IMR-90 (cell line): ENCODE data around the gene XPNPEP2.

Experiments used
- CEBPB ChIP-seq: IDR thresholded peaks from 2 replicates; pipeline ENCODE4 v1.6.1; 2012; ENCODE audit warnings: low read depth, low read length, improper control_type of control experiment
- CTCF ChIP-seq: conservative IDR thresholded peaks from 2 replicates; pipeline ENCODE4 v1.5.1; 2012; ENCODE audit warnings: mild to moderate bottlenecking, low read depth, low read length, improper control_type of control experiment
- ELK1 ChIP-seq: fragments of 150-350 bp; IDR thresholded peaks from 2 replicates; pipeline ENCODE4 v1.6.1; 2016; ENCODE audit warnings: low read depth, mild to moderate bottlenecking, low read length, moderate library complexity, borderline replicate concordance
- FOS ChIP-seq: fragments of 150-350 bp; IDR thresholded peaks from 2 replicates; pipeline ENCODE4 v1.6.1; 2016; ENCODE audit warnings: low read depth, low read length
- MAFK ChIP-seq: IDR thresholded peaks from 2 replicates; pipeline ENCODE4 v1.6.1; 2012; ENCODE audit warnings: low read depth, low read length, improper control_type of control experiment
- MAZ ChIP-seq: IDR thresholded peaks from 2 replicates; pipeline ENCODE4 v1.6.1; 2012; ENCODE audit warnings: low read depth, mild to moderate bottlenecking, low read length, improper control_type of control experiment, moderate library complexity, borderline replicate concordance
- MXI1 ChIP-seq: IDR thresholded peaks from 2 replicates; pipeline ENCODE4 v1.6.1; 2012; ENCODE audit warnings: low read depth, mild to moderate bottlenecking, low read length, moderate library complexity, borderline replicate concordance
- NFE2L2 ChIP-seq: fragments of 150-350 bp; IDR thresholded peaks from 2 replicates; pipeline ENCODE4 v1.6.1; 2016; ENCODE audit warnings: low read depth, mild to moderate bottlenecking, low read length
- POLR2A ChIP-seq: IDR thresholded peaks from 2 replicates; pipeline ENCODE4 v1.6.1; 2012; ENCODE audit warnings: mild to moderate bottlenecking, low read depth, low read length
- RAD21 ChIP-seq: IDR thresholded peaks from 2 replicates; pipeline ENCODE4 v1.6.1; 2012; ENCODE audit warnings: low read length, improper control_type of control experiment
- RCOR1 ChIP-seq: IDR thresholded peaks from 2 replicates; pipeline ENCODE4 v1.6.1; 2012; ENCODE audit warnings: mild to moderate bottlenecking, low read length, improper control_type of control experiment; ENCODE audit not compliant: insufficient replicate concordance
- RFX5 ChIP-seq: IDR thresholded peaks from 2 replicates; pipeline ENCODE4 v1.8.0; 2012; ENCODE audit warnings: low read depth, mild to moderate bottlenecking, low read length, moderate library complexity
- SMC3 ChIP-seq: fragments of 150-350 bp; IDR thresholded peaks from 2 replicates; pipeline ENCODE4 v1.6.1; 2016; ENCODE audit warnings: low read depth, mild to moderate bottlenecking, antibody characterized with exemption, low read length, moderate library complexity
- USF2 ChIP-seq: fragments of 150-350 bp; IDR thresholded peaks from 2 replicates; pipeline ENCODE4 v1.6.1; 2017; ENCODE audit warnings: mild to moderate bottlenecking, antibody characterized with exemption, low read length, low read depth

- TF ChIP-seq POLR2A (no peak), USF2 (no peak), CTCF (no peak), CEBPB (no peak), MAZ (no peak), RAD21 (no peak), MAFK (no peak), RFX5 (no peak), NFE2L2 (no peak), ELK1 (no peak), SMC3 (no peak), RCOR1 (no peak), FOS (no peak), MXI1 (no peak)
Measured at GRCh38 chrX:129720741-129721140, 18.0 kb upstream of the XPNPEP2 start.
